HepG2 (cell line): ENCODE data around the gene GDPD5. TPM values are rescaled to one million over a fixed set of nuclear protein-coding genes. Genes with fewer than 3 reads are reported as not detected.

ENCODE experiments used
- ATM ChIP-seq: fragments of 450-650 bp; IDR thresholded peaks from 2 replicates; pipeline ENCODE4 v1.7.1; 2017; ENCODE audit warnings: mild to moderate bottlenecking, borderline replicate concordance
- FOXO1 ChIP-seq: sonication (generic); formaldehyde crosslinking; IDR thresholded peaks from 2 replicates; pipeline ENCODE4 v1.4.0; 2020; ENCODE audit warnings: missing genetic modification reagents
- GABPA ChIP-seq, 2 experiments: IDR thresholded peaks; 2 replicates each; pipeline ENCODE4 v1.6.1; 2011 to 2016; ENCODE audit warnings: low read depth in 2 of 2, low read length in 1 of 2, missing biosample characterization in 1 of 2, missing genetic modification characterization in 1 of 2
- HOXA3 ChIP-seq: sonication (generic); formaldehyde crosslinking; IDR thresholded peaks from 2 replicates; pipeline ENCODE4 v1.5.0; 2020; ENCODE audit warnings: missing genetic modification reagents
- IRF2 ChIP-seq: IDR thresholded peaks from 2 replicates; pipeline ENCODE4 v1.6.1; 2018; ENCODE audit warnings: missing genetic modification reagents, missing compliant biosample characterization
- MZF1 ChIP-seq: sonication (generic); formaldehyde crosslinking; IDR thresholded peaks from 2 replicates; pipeline ENCODE4 v1.8.1; 2023; ENCODE audit warnings: mild to moderate bottlenecking, missing genetic modification reagents, borderline replicate concordance
- PTBP1 ChIP-seq: fragments of 200-400 bp; formaldehyde crosslinking; IDR thresholded peaks from 2 replicates; pipeline ENCODE4 v1.6.1; 2018; ENCODE audit warnings: low read length, low read depth; ENCODE audit not compliant: poor library complexity, severe bottlenecking
- REXO4 ChIP-seq: sonication (generic); formaldehyde crosslinking; IDR thresholded peaks from 2 replicates; pipeline ENCODE4 v1.8.0; 2022; ENCODE audit warnings: missing genetic modification reagents, mild to moderate bottlenecking, borderline replicate concordance
- SNAI1 ChIP-seq: sonication (generic); formaldehyde crosslinking; IDR thresholded peaks from 2 replicates; pipeline ENCODE4 v1.5.0; 2020; ENCODE audit warnings: mild to moderate bottlenecking, missing genetic modification reagents, borderline replicate concordance
- TSC22D2 ChIP-seq: sonication (generic); formaldehyde crosslinking; IDR thresholded peaks from 2 replicates; pipeline ENCODE4 v1.5.1; 2020; ENCODE audit warnings: missing genetic modification reagents, mild to moderate bottlenecking, borderline replicate concordance
- ZFY ChIP-seq: sonication (generic); formaldehyde crosslinking; IDR thresholded peaks from 2 replicates; pipeline ENCODE4 v1.4.0; 2020; ENCODE audit warnings: missing genetic modification reagents
- ZNF253 ChIP-seq: sonication (generic); formaldehyde crosslinking; IDR thresholded peaks from 2 replicates; pipeline ENCODE4 v1.8.0; 2022; ENCODE audit warnings: mild to moderate bottlenecking, missing genetic modification reagents, borderline replicate concordance
- ZNF274 ChIP-seq: sonication (generic); formaldehyde crosslinking; IDR thresholded peaks from 2 replicates; pipeline ENCODE4 v1.5.1; 2020; ENCODE audit warnings: mild to moderate bottlenecking, missing genetic modification reagents
- ZNF326 ChIP-seq: sonication (generic); formaldehyde crosslinking; IDR thresholded peaks from 2 replicates; pipeline ENCODE4 v1.4.0; 2020; ENCODE audit warnings: missing genetic modification reagents, borderline replicate concordance
- ZNF737 ChIP-seq: sonication (generic); formaldehyde crosslinking; IDR thresholded peaks from 2 replicates; pipeline ENCODE4 v1.5.0; 2020; ENCODE audit warnings: missing genetic modification reagents, mild to moderate bottlenecking, borderline replicate concordance
- ZNF773 ChIP-seq: sonication (generic); formaldehyde crosslinking; IDR thresholded peaks from 2 replicates; pipeline ENCODE4 v1.4.0; 2020; ENCODE audit warnings: missing genetic modification reagents, borderline replicate concordance
- ZNF878 ChIP-seq: sonication (generic); formaldehyde crosslinking; IDR thresholded peaks from 2 replicates; pipeline ENCODE4 v1.8.1; 2023; ENCODE audit warnings: mild to moderate bottlenecking, missing genetic modification reagents, moderate library complexity
- polyA plus RNA-seq, 8 experiments: library from polyadenylated mRNA; depleted of rRNA in 3 of 8; stranded (reverse) in 7 of 8; unstranded in 1 of 8; fragments of >200 nt; fragmentation: Illumina TruSeq in 4 of 8; extraction: Trizol in 4 of 8; gene quantifications; 2 replicates each; pipeline versions ENCODE4 v1.2.1 to v1.2.3, GENCODE V29; 2011 to 2016; ENCODE audit warnings: low read depth in 4 of 8, missing spikeins in 1 of 8, mixed read lengths in 1 of 8; ENCODE audit not compliant: insufficient read depth in 1 of 8
- total RNA-seq, 5 experiments: library from RNA; depleted of rRNA; stranded (reverse); fragments of >200 nt; fragmentation: Illumina TruSeq; extraction: Trizol; gene quantifications; 2 replicates each; pipeline ENCODE4 v1.2.3, GENCODE V29; 2016; ENCODE audit warnings: low read depth in 1 of 5
- TF ChIP-seq, protein P1 (sequence below), 2 experiments: sonication (generic) in 1 of 2; formaldehyde crosslinking in 1 of 2; IDR thresholded peaks; 2 replicates each; pipeline versions ENCODE4 v1.4.0 to v1.6.1; 2018 to 2020; ENCODE audit warnings: missing genetic modification reagents in 2 of 2, borderline replicate concordance in 1 of 2, low read depth in 1 of 2, mild to moderate bottlenecking in 1 of 2, missing biosample characterization in 1 of 2
- TF ChIP-seq, protein P2 (sequence below): sonication (generic); formaldehyde crosslinking; IDR thresholded peaks from 2 replicates; pipeline ENCODE4 v1.8.1; 2023; ENCODE audit warnings: mild to moderate bottlenecking, moderate library complexity, missing genetic modification reagents
- TF ChIP-seq, protein P3 (sequence below): sonication (generic); formaldehyde crosslinking; IDR thresholded peaks from 2 replicates; pipeline ENCODE4 v1.5.0; 2020; ENCODE audit warnings: missing genetic modification reagents, mild to moderate bottlenecking, borderline replicate concordance
- TF ChIP-seq, protein P4 (sequence below): sonication (generic); formaldehyde crosslinking; IDR thresholded peaks from 2 replicates; pipeline ENCODE4 v1.8.1; 2022; ENCODE audit warnings: mild to moderate bottlenecking, missing genetic modification reagents
- TF ChIP-seq, protein P5 (sequence below): sonication (generic); formaldehyde crosslinking; conservative IDR thresholded peaks from 2 replicates; pipeline ENCODE4 v1.8.1; 2023; ENCODE audit warnings: missing genetic modification reagents

The GDPD5 gene
- total and polyA plus RNA-seq, 2 of the 13 experiments (the other 11 are each of a cell fraction or from before 2014, with no cell fraction given) = 55.0 to 67.5 TPM

DNA sequence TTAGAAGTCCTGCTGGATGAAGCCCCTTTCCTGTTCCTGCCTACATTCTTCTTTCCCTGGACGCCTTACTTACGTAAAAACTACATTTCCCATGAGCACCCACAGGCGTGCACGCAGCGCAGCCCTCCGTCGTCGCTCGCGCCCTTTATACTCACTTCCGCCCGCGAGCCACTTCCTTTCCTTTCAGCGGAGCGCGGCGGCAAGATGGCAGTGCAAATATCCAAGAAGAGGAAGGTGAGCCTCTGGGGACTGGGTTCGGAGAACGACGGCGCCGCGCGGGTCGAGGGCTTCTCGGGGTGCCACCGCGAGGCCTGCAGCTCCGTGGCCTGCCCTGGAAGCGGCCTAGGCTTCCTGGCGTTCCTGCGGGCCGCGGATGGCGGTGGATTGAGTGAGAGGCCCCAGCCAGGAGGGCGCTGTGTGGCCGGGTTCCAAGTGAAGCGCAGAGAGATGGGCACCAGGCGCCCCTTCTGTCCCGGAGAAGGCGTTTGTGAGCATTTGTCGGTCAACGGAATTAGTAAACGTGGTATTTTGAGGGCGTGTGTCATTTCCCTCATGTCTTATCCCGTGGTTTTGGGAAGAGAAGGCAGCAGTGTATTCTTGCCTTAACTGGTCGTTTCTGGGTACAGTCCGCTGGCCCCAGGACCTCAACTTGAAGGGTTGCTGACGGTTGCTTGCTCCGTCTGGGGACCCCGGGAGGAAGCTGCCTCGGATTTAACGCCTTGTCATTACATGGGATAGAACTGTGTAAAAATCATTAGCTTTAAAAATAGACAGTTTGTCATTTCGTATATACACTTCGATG, 126.2 kb downstream of the GDPD5 start, which contains the start of gene RPS3 (continued):
- TF ChIP-seq SNAI1 (CRISPR knock-in tag) (no peak; the same call in 1 of the 2 replicates), HOXA3 (CRISPR knock-in tag) (peak; percentile 96), ZNF274 (CRISPR knock-in tag) (peak; percentile 86; the same call in 1 of the 2 replicates), ZFY (CRISPR knock-in tag) (peak; percentile 99), ZNF878 (CRISPR knock-in tag) (peak; percentile 79), IRF2 (CRISPR knock-in tag) (peak; percentile 97), ZNF253 (CRISPR knock-in tag) (no peak), REXO4 (CRISPR knock-in tag) (no peak), ZNF737 (CRISPR knock-in tag) (peak; percentile 77; the same call in 1 of the 2 replicates), ZNF773 (CRISPR knock-in tag) (no peak), PTBP1 (peak; percentile 89), ATM (no peak), TSC22D2 (CRISPR knock-in tag) (peak; percentile 95), MZF1 (CRISPR knock-in tag) (peak; percentile 83; the same call in 1 of the 2 replicates), GABPA (IDR thresholded peaks at IDR 0.05; ENCODE audit: low read depth, low read length) (peak; percentile 81), GABPA (CRISPR knock-in tag; IDR thresholded peaks at IDR 0.05; ENCODE audit: low read depth) (peak; percentile 98), ZNF326 (CRISPR knock-in tag) (no peak), FOXO1 (CRISPR knock-in tag) (peak; percentile 18)
- TF ChIP-seq, protein P1, sequence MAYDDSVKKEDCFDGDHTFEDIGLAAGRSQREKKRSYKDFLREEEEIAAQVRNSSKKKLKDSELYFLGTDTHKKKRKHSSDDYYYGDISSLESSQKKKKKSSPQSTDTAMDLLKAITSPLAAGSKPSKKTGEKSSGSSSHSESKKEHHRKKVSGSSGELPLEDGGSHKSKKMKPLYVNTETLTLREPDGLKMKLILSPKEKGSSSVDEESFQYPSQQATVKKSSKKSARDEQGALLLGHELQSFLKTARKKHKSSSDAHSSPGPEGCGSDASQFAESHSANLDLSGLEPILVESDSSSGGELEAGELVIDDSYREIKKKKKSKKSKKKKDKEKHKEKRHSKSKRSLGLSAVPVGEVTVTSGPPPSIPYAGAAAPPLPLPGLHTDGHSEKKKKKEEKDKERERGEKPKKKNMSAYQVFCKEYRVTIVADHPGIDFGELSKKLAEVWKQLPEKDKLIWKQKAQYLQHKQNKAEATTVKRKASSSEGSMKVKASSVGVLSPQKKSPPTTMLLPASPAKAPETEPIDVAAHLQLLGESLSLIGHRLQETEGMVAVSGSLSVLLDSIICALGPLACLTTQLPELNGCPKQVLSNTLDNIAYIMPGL (CRISPR knock-in tag; IDR thresholded peaks at IDR 0.05; ENCODE audit: borderline replicate concordance in 1 of 2, low read depth in 1 of 2) = peak; percentile 96 to 97
- TF ChIP-seq, protein P2, sequence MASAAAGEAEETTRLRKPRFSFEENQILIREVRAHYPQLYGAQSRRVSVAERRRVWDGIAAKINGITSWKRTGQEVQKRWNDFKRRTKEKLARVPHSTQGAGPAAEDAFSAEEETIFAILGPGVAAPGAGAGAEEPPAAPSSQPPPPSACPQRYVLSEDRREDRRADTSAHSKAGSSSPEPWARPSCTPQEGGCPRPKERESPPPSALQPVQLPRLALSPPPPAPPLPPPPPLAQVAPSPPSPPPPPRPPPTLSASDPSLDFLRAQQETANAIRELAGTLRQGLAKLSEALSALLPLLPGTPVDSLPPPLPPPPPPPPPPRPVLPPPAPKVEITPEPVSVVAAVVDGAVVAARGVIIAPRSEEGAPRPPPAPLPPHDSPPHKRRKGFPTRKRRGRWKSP = peak; percentile 94
- TF ChIP-seq, protein P3, sequence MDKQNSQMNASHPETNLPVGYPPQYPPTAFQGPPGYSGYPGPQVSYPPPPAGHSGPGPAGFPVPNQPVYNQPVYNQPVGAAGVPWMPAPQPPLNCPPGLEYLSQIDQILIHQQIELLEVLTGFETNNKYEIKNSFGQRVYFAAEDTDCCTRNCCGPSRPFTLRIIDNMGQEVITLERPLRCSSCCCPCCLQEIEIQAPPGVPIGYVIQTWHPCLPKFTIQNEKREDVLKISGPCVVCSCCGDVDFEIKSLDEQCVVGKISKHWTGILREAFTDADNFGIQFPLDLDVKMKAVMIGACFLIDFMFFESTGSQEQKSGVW = no peak
- TF ChIP-seq, protein P4, sequence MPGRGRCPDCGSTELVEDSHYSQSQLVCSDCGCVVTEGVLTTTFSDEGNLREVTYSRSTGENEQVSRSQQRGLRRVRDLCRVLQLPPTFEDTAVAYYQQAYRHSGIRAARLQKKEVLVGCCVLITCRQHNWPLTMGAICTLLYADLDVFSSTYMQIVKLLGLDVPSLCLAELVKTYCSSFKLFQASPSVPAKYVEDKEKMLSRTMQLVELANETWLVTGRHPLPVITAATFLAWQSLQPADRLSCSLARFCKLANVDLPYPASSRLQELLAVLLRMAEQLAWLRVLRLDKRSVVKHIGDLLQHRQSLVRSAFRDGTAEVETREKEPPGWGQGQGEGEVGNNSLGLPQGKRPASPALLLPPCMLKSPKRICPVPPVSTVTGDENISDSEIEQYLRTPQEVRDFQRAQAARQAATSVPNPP (CRISPR knock-in tag) = peak; percentile 46; the same call in 1 of the 2 replicates
- TF ChIP-seq, protein P5, sequence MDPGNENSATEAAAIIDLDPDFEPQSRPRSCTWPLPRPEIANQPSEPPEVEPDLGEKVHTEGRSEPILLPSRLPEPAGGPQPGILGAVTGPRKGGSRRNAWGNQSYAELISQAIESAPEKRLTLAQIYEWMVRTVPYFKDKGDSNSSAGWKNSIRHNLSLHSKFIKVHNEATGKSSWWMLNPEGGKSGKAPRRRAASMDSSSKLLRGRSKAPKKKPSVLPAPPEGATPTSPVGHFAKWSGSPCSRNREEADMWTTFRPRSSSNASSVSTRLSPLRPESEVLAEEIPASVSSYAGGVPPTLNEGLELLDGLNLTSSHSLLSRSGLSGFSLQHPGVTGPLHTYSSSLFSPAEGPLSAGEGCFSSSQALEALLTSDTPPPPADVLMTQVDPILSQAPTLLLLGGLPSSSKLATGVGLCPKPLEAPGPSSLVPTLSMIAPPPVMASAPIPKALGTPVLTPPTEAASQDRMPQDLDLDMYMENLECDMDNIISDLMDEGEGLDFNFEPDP (CRISPR knock-in tag) = no peak
